Endodermal cell (in vitro differentiated cells): ENCODE data around the gene FTO. TPM values are rescaled to one million over a fixed set of nuclear protein-coding genes. Genes with fewer than 3 reads are reported as not detected.
A peak's percentile ranks its signal among the peaks of the same experiment; 100 is the strongest.

Experiments
- DNase-seq: peaks from one replicate; pipeline ENCODE4 v3.0.0-alpha.2; 2017
- H3K27ac ChIP-seq: 2 replicates; pipeline ENCODE4 v1.5.1; 2013; ENCODE audit warnings: mild to moderate bottlenecking, low read depth, low read length, moderate library complexity
- H3K27me3 ChIP-seq: 2 replicates; pipeline ENCODE4 v1.6.1; 2013; ENCODE audit warnings: mild to moderate bottlenecking, low read length, moderate library complexity; ENCODE audit not compliant: insufficient read depth, control insufficient read depth, poor library complexity, severe bottlenecking
- H3K36me3 ChIP-seq: 2 replicates; pipeline ENCODE4 v1.7.0; 2013; ENCODE audit warnings: mild to moderate bottlenecking, low read length, moderate library complexity; ENCODE audit not compliant: control insufficient read depth, insufficient read depth
- H3K4me1 ChIP-seq: one replicate; pipeline ENCODE4 v1.7.0; 2013; ENCODE audit warnings: low read length; ENCODE audit not compliant: control insufficient read depth, insufficient read depth
- H3K4me3 ChIP-seq: 2 replicates; pipeline ENCODE4 v1.5.1; 2013; ENCODE audit warnings: mild to moderate bottlenecking, low read length, moderate library complexity
- H3K9ac ChIP-seq: 2 replicates; pipeline ENCODE4 v1.6.1; 2013; ENCODE audit warnings: mild to moderate bottlenecking, low read length, moderate library complexity; ENCODE audit not compliant: poor library complexity, severe bottlenecking; ENCODE audit errors: extremely low read depth
- H3K9me3 ChIP-seq: 2 replicates; pipeline ENCODE4 v1.6.1; 2013; ENCODE audit warnings: mild to moderate bottlenecking, low read length, moderate library complexity; ENCODE audit not compliant: control insufficient read depth
- H3K27ac Mint-ChIP-seq: 2 replicates; pipeline ENCODE4 v1.8.0; 2020; ENCODE audit warnings: mixed read lengths
- H3K27me3 Mint-ChIP-seq: 2 replicates; pipeline ENCODE4 v1.8.0; 2021; ENCODE audit warnings: mild to moderate bottlenecking, mixed read lengths; ENCODE audit not compliant: insufficient read depth
- H3K36me3 Mint-ChIP-seq: 2 replicates; pipeline ENCODE4 v1.8.0; 2020; ENCODE audit warnings: low read depth, mixed read lengths
- H3K4me1 Mint-ChIP-seq: 2 replicates; pipeline ENCODE4 v1.8.0; 2020; ENCODE audit warnings: mixed read lengths
- H3K4me3 Mint-ChIP-seq: 2 replicates; pipeline ENCODE4 v1.8.0; 2020; ENCODE audit warnings: mild to moderate bottlenecking, moderate library complexity, mixed read lengths
- H3K9me3 Mint-ChIP-seq: 2 replicates; pipeline ENCODE4 v1.8.0; 2020; ENCODE audit warnings: mild to moderate bottlenecking, mixed read lengths
- CTCF ChIP-seq: fragments of 200-600 bp; sonication (generic); conservative IDR thresholded peaks from 2 replicates; pipeline ENCODE4 v1.5.0; 2021; ENCODE audit warnings: antibody characterized with exemption, mild to moderate bottlenecking
- WGBS, 2 experiments: methylation state at CpG; one replicate each; pipeline versions ENCODE4 v1.1.5 to v1.1.7; 2013; ENCODE audit warnings: missing lambda C conversion rate in 2 of 2, mixed read lengths in 1 of 2; ENCODE audit not compliant: insufficient coverage in 1 of 2, insufficient read length in 1 of 2; 5-methylcytosine and 5-hydroxymethylcytosine counted together
- total RNA-seq, 2 donors: library from RNA; stranded (reverse); fragmentation: NEBNext Ultra II Directional in 1 of 2; extraction: Animal tissue kit (Norgen Biotek cat#: 25700) in 1 of 2; gene quantifications; 2 replicates in 1 of 2; 3 replicates in 1 of 2; pipeline ENCODE4 v1.2.1, GENCODE V29; 2021

Gene FTO
- total RNA-seq, 2 donors from 2014 or later, result 80.3 to 102 TPM

GRCh38 chr16:54174201-54174600, 470.2 kb downstream of the FTO start:
- peak; percentile 67 for DNase-seq
- Mint-ChIP-seq H3K27me3 (peaks cover 4% of the 10 kb centered on the region), H3K4me3 (no peak overlapping the region), H3K4me1 (peaks cover 49% of the 10 kb centered on the region), H3K9me3 (no peaks in the 10 kb centered on the region), H3K36me3 (no peaks in the 10 kb centered on the region), H3K27ac (no peak overlapping the region)
- WGBS, 2 experiments, result 65 to 100% methylated on average over 2 to 5 of the region's 5 CpGs
- no peak overlapping the region for H3K4me3 ChIP-seq
- no peaks in the 10 kb centered on the region for H3K9me3 ChIP-seq
- H3K27ac ChIP-seq, result no peak overlapping the region
- H3K36me3 ChIP-seq, result no peaks in the 10 kb centered on the region
- H3K27me3 ChIP-seq, result no peaks in the 10 kb centered on the region
- peaks cover 10% of the 10 kb centered on the region for H3K4me1 ChIP-seq
- no peak for TF ChIP-seq CTCF
- no peak overlapping the region for H3K9ac ChIP-seq

- Mint-ChIP-seq H3K4me3 (no peak overlapping the region), H3K4me1 (peaks cover 49% of the 10 kb centered on the region), H3K27ac (no peak overlapping the region), H3K27me3 (peaks cover 4% of the 10 kb centered on the region), H3K36me3 (no peaks in the 10 kb centered on the region), H3K9me3 (no peaks in the 10 kb centered on the region)
- H3K4me3 ChIP-seq, result no peak overlapping the region
- H3K9me3 ChIP-seq, result no peaks in the 10 kb centered on the region
- H3K27me3 ChIP-seq, result no peaks in the 10 kb centered on the region
- no peak for TF ChIP-seq CTCF
- no peaks in the 10 kb centered on the region for H3K36me3 ChIP-seq
- peaks cover 10% of the 10 kb centered on the region for H3K4me1 ChIP-seq
- no peak overlapping the region for H3K9ac ChIP-seq
- no peak overlapping the region for H3K27ac ChIP-seq
- no peak for DNase-seq
Observed at GRCh38 chr16:54174750-54175149, 470.8 kb downstream of the FTO start.

GRCh38 chr16:54175169-54175551, 471.2 kb downstream of the FTO start:
- H3K4me3 Mint-ChIP-seq, result no peak overlapping the region
- no peak overlapping the region for H3K27ac ChIP-seq
- no peak overlapping the region for H3K4me3 ChIP-seq
- DNase-seq, result no peak
- 91 to 92% methylated on average over 8 to 9 of the region's 9 CpGs for WGBS, 2 experiments
- H3K4me1 Mint-ChIP-seq, result peaks cover 49% of the 10 kb centered on the region
- TF ChIP-seq CTCF, result no peak
- H3K9me3 Mint-ChIP-seq, result no peaks in the 10 kb centered on the region
- no peaks in the 10 kb centered on the region for H3K9me3 ChIP-seq
- no peaks in the 10 kb centered on the region for H3K36me3 Mint-ChIP-seq
- H3K36me3 ChIP-seq, result no peaks in the 10 kb centered on the region
- H3K9ac ChIP-seq, result no peak overlapping the region
- peaks cover 10% of the 10 kb centered on the region for H3K4me1 ChIP-seq
- H3K27ac Mint-ChIP-seq, result no peak overlapping the region
- H3K27me3 Mint-ChIP-seq, result peaks cover 4% of the 10 kb centered on the region
- H3K27me3 ChIP-seq, result no peaks in the 10 kb centered on the region
